Globus pallidus (tissue), 1 donor: ENCODE results near the gene POLD4.

Source experiments
- DNase-seq: peaks from one replicate; pipeline ENCODE4 v3.0.0-alpha.2; 2015; ENCODE audit warnings: low spot score

Gene POLD4

DNA sequence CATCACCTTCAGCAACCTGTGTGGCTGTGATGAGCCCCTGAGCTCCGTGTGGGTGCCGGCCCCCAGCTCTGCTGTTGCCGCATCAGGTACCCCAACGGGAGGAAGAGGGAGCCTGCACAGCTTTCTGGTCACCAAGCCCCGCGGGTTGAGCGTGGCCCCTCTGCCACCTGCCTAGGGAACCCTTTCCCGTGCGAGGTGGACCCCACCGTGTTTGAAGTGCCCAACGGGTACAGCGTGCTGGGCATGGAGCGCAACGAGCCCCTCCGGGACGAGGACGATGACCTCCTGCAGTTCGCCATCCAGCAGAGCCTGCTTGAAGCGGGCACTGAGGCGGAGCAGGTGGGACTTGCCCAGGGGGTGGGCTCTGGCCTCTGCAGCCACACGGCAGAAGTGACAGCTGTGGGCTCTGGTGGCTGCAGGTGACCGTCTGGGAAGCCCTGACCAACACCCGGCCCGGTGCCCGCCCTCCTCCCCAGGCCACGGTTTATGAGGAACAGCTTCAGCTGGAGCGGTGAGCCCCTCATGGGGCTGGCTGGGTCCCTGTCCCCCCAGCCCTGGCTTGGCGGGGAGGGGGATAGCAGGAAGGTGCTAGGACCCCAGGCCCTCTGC lies 51.9 kb downstream of the POLD4 start:
- DNase-seq: no peak
